GM18909 (cell line): ENCODE data around the gene DPH3.

ENCODE experiments used
- ATAC-seq: cut with Tn5 transposase; IDR thresholded peaks from one replicate; pipeline ENCODE4 v1.9.1; 2021; ENCODE audit warnings: mild to moderate bottlenecking; ENCODE audit not compliant: unreplicated experiment, poor library complexity

The DPH3 gene

DNA sequence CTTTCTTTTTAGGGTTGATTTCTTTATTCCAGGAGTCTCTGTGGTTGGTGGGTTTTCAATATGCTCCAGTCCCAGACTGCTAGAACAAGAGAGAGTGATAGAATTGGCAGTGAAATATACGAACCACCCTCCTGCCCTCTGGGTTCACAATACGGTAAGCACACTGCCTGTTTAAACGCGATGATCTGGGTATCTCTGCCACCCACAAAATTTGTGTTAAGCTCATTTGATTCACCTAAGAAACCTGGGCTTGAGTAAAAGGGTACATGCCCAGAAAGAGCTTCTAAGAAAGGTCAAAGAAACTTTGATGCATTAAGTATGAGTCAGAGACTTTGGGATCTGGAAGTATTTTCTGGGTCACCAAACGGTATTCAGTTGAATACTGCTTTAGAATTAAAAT lies 30.1 kb upstream of the DPH3 start:
- ATAC-seq, result no peak

GRCh38 chr3:16290827-16291196 lies 26.1 kb upstream of the DPH3 start:
- ATAC-seq, result peak; percentile 41

GRCh38 chr3:16290007-16290826 lies 25.5 kb upstream of the DPH3 start:
- ATAC-seq, result peak; percentile 39

DNA sequence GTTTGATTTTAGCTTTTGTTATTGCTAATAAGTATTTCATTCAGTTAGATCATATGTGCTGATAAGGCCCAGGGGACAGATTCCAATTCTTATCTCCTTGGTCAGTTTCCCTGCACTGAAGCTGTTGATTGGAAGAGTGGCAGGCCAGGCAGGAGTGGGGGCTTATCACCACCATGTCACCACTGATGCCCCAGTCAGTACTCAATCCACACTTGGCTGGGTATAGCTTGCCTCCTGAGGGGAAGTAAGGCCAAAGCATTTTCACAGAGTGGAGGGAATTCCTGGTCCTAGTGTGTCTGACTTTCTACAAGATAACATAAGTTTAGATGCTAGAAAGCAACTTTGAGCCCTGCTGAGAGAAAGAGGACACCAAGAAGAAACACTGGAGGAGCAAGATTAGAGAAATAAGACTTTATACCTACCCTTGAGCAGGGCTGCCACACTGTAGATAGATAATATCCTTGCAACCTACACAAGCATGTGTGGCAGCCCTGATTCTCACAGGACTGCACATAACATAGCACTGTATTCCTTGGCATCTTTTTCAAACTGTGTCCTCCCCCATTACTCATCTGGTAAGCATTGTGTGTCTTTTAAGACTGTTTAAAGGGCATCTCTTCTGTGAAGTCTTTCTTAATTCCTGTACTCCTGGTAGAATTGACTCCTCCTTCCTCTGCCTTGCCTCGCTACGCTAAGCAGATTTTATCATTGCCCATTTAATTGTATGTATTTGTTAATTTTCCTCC lies 24.6 kb upstream of the DPH3 start:
- no peak for ATAC-seq

DNA sequence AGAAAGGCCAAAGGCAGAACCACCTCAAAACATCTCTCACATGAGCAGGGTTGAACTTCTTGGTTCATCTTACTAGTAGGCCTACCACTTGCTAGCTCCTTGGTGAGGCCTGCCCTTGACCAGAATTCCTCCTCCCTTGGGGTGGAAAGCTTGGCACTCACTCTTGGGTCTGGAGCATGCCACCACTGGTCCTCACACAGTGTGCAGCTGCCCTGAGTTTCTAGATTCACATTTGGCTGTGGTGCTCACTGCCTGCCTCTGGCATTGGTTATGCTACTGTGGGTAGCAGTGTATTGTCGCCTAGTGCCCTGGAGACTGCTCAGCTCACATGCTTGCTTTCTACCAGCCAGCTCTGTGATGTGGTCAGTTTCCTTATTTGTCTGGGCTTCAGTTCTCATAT lies 23.9 kb upstream of the DPH3 start:
- ATAC-seq, result no peak

- ATAC-seq, result no peak
Observed at GRCh38 chr3:16286751-16287543, 22.2 kb upstream of the DPH3 start.

DNA sequence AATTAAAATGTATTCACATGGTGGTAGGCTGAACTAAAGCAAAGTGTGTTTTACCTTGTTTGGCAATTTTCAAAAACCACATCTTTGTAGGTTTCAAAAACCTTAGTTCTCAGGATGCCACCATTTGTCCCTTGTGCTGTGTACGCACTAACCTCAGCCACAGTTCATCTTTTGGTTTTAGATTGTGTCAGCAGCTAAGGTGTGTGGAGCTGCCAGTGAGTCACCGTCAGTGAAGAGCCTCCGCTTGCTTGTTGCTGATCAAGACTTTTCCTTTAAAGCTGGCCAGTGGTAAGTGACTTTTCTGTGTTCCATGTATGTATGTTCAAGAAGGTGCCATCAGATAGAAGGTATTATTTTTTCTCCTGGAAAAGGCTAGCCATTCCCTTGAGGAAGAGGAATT lies 21.4 kb upstream of the DPH3 start:
- ATAC-seq, result peak; percentile 66

DNA sequence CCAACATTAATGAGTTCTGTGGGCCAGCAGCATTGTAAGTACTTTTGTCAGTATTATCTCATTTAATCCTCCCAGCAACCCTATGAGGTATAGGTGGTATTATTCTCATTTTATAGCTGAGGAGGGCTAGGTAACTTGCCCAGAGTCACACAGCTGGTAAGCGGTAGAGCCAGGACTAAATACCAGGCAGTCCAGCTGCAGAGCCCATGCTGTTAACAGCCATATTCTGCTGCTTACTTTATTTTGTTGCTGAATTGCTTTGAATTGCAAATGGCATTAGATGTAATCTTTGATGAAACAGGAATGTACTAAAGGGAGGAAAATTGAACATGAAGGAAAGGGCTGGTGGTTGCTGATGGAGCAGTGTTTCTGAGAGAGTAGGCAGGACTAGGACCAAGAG lies 19.9 kb upstream of the DPH3 start:
- ATAC-seq, result no peak

DNA sequence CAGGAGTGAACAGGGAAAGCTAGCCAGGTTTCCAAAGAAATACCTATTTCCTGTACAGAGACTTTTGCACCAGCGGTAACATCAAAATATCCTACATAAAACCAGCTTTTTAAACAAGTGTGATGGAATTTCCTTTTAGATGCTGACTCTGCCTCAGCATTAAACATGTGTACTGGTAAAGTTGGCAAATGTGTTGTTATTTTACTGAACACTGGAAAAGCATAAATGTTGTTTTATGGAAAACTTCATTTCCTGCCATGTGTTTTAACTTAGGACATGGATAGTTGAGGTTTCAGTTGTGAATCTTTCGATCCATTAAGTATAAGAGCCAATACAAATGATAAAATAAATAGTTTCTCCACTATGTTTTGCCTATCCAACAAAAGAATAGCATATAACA lies 15.9 kb upstream of the DPH3 start:
- no peak for ATAC-seq

- ATAC-seq, result no peak
Observed at GRCh38 chr3:16279010-16279801, 14.5 kb upstream of the DPH3 start.

GRCh38 chr3:16277471-16277870 lies 12.7 kb upstream of the DPH3 start:
- ATAC-seq, result no peak

DNA sequence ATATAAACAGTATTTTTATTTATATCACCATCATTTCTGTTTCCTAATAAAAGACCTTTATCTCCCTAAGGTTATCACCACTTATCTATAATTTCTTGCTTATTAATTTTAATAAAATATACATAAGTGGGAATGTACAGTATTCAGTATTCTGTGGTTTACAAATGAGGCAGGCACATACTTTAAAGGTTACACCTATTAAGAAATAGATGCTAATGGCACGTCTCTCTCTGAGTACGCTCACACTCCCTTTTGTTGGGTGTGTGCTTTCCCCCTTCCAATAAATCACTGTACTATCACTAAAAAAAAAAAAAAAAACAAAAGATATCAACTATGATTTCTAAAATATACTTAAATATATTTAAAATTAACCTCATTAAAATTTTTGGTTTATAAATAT lies 9.1 kb upstream of the DPH3 start:
- ATAC-seq, result no peak

- no peak for ATAC-seq
Observed at GRCh38 chr3:16272588-16272987, 7.8 kb upstream of the DPH3 start.

DNA sequence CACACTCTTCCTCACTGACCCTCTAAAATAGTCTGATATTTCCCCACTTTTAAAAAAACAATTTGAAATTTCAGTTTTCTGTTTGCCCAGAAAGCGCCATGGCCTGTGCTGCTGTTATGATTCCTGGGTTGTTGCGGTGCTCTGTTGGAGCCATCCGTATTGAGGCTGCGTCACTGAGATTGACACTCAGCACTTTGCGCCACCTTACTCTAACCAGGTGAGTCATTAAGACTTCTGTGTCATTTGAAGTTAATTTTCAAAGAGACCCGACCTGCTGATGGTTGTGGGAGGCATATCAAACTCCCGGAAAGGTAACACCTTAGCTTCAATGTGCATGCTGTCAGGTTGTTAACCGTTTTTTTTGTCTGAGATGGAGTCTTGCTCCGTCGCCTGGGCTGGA lies 6.1 kb upstream of the DPH3 start:
- ATAC-seq, result no peak

- ATAC-seq, result no peak
Observed at GRCh38 chr3:16266714-16267113, 2.0 kb upstream of the DPH3 start.

DNA sequence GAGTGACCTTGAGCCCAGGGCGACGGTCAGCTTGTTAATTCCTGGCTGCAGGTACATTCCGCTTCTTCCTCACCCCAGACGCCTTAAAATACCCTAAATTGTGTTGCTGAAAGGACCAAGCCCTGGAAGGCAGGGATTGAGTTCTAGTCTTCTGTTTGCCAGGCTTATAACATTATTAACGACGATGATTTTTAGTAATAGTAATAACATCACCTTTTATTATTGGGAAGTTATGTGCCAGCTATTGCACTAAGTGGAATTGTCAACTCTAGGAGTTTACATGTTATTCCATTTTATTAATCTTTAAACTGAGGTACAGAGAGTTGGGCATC lies 678 bp upstream of the DPH3 start:
- no peak for ATAC-seq

DNA sequence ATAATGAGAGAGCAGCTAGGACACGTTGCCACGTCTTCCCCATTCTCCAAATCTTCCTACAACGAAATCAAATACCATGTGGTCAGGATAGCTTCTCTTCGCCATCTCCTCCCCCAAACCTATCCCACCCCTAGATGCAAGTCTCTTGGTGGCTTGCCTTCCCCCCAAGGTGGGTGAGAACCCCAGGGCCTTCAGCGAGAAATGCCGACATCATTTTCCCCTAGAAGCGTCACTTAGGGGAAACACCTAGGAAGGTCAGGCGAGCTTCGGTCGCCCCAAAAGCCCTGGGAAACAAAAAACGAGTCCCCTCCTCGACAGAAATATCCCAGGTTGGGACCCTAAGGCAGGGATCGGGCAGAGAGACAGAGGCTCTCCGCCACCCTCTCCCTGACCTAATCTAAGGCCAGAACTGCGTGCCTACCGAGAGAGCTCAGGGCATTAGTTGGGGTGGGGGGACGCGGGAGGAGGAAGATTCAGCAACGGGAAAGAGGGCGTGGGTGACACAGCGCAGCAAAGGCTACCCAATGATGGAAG lies 502 bp downstream of the DPH3 start:
- no peak for ATAC-seq

DNA sequence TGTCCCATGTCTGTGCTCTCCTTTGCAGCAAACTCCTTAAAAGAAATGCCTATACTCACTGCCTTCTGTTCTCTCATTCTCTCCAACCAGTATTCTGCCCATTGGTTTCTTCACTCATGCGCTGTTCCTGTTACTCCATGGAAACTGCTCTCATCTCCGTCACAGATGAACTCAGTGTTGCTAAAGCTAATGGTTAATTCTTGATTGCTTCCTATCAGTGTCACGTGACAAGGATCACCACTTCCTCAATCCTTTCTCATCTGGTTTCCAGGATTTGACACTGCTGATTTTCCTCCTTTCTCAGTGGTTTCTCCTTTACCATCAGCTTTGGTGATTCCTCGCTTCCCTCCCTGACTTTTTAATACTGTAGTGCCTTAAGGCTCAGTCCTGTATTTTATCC lies 2.6 kb downstream of the DPH3 start:
- ATAC-seq, result no peak

- ATAC-seq, result no peak
Observed at GRCh38 chr3:16260046-16260445, 4.7 kb downstream of the DPH3 start.

GRCh38 chr3:16258866-16259265 lies 5.9 kb downstream of the DPH3 start:
- no peak for ATAC-seq
